Activated CD4-positive, alpha-beta T cell treated with anti-CD3 and anti-CD28 coated beads, Interleukin-2, amount 10 ng/mL, durations not matched to agents 7 days and 5 days (primary cell): ENCODE measurements around the gene N4BP2L1. TPM values are rescaled to one million over a fixed set of nuclear protein-coding genes. Genes with fewer than 3 reads are reported as not detected.

ENCODE experiments used
- CTCF ChIA-PET: fragments of 350-600 bp; sonication (Branson Sonifier 250); formaldehyde crosslinking; loops from one replicate; lab custom pipeline; 2021; ENCODE audit warnings: antibody characterized with exemption; lab: Charles Lee
- POLR2A ChIA-PET: fragments of 350-600 bp; sonication (Branson Sonifier 250); formaldehyde crosslinking; loops from one replicate; lab custom pipeline; 2021; ENCODE audit warnings: antibody characterized with exemption; lab: Charles Lee
- DNase-seq: peaks from one replicate; pipeline ENCODE4 v3.0.0-alpha.2; 2020
- H3K27ac Mint-ChIP-seq: one replicate; pipeline ENCODE4 v1.8.0; 2021; ENCODE audit warnings: mild to moderate bottlenecking, moderate library complexity, mixed read lengths
- H3K27me3 Mint-ChIP-seq: one replicate; pipeline ENCODE4 v1.8.0; 2021; ENCODE audit warnings: mixed read lengths
- H3K36me3 Mint-ChIP-seq: one replicate; pipeline ENCODE4 v1.8.0; 2021; ENCODE audit warnings: low read depth, mixed read lengths
- H3K4me1 Mint-ChIP-seq: one replicate; pipeline ENCODE4 v1.8.0; 2021; ENCODE audit warnings: mixed read lengths
- H3K4me3 Mint-ChIP-seq: one replicate; pipeline ENCODE4 v1.8.0; 2021; ENCODE audit warnings: mild to moderate bottlenecking, moderate library complexity, mixed read lengths
- H3K9me3 Mint-ChIP-seq: one replicate; pipeline ENCODE4 v1.8.0; 2021; ENCODE audit warnings: mixed read lengths
- total RNA-seq, 2 experiments: library from RNA; stranded (reverse); gene quantifications; one replicate each; pipeline ENCODE4 v1.2.3, GENCODE V29; 2021

Gene N4BP2L1
- 10 to 100 TPM; 30.4 to 32.0 TPM for total RNA-seq

- Mint-ChIP-seq H3K4me1 (peaks cover 44% of the 10 kb centered on the region), H3K27me3 (no peaks in the 10 kb centered on the region), H3K9me3 (peaks cover 2% of the 10 kb centered on the region), H3K4me3 (peak within 1 kb of the TSS; percentile 88), H3K27ac (peak within 1 kb of the TSS; percentile 98), H3K36me3 (peaks cover 37% of the 10 kb centered on the region)
- peak; percentile 82 for DNase-seq
- CTCF ChIA-PET = interaction anchor here (2.8 kb wide), 1 partner anchor 11 kb away, joined by 9 read pairs; no protein-coding TSS in a partner anchor
- POLR2A ChIA-PET = interaction anchor here (0.6 to 0.7 kb wide), 3 partner anchors 95 to 153 kb away, joined by 3 read pairs; no protein-coding TSS in a partner anchor
These were observed at the start of gene N4BP2L1 for GRCh38 chr13:32427852-32428580. Gene N4BP2L1 (minus strand): TSS chr13:32428130. CDS start chr13:32428082, 48 bp downstream.

DNA sequence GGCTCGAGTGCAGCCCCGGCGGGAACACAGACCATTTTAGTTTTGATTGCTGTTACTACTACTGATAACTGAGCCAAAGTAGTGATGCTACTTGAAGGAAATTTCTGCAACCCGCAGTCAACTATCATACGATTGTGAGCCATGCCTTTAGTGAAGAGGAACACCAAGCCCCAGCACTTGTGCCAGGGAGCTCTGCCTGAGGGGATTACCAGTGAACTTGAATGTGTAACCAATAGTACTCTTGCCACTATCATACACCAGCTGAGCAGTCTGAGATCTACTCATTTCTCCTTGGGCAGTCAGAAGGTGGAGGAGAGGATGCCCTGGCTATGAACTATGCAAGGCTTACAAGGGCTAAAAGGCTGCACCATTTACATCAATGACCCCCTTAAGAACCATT, 49.0 kb upstream of the N4BP2L1 start:
- H3K36me3 Mint-ChIP-seq = no peaks in the 10 kb centered on the region
- H3K27ac Mint-ChIP-seq = no peak overlapping the region
- H3K27me3 Mint-ChIP-seq = no peaks in the 10 kb centered on the region
- ChIA-PET CTCF (no interaction called here), POLR2A (no interaction called here)
- H3K4me1 Mint-ChIP-seq = peaks cover 8% of the 10 kb centered on the region
- H3K4me3 Mint-ChIP-seq = no peak overlapping the region
- no peaks in the 10 kb centered on the region for H3K9me3 Mint-ChIP-seq
- no peak for DNase-seq

DNA sequence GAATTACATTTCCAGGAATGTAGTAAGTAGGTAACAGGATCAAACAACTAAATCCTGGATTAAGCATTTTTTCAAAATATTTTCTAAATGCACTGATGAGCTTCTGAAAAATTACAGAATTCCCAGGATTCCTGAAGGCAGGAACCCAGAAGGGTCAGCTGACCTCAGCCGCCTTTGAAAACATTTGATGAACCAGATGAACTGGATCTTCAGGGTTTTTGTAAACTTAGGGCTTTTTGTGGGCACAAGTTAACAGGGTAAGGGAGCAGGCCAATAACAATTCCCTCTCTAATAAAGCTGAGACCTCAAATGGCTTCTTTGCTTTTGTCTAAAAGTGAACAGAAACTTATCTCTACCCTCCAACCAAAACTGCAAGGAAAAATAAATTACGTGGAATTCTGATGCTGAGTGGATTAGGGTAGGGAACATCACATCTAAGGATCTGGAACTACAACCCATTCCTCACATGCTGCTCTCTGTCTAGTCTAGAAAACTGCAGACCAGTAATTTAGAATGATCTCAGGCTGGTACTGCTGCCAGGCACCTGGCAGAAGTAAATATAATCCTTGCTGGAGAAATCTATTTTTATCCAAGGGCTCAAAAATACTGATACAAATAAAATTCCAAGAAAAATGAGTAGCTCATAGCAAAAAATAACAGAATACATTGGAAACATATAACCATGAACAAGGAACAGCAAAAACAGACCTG, 48.2 kb upstream of the N4BP2L1 start:
- CTCF ChIA-PET = interaction anchor here (0.5 kb wide), 1 partner anchor 76 kb away, joined by 4 read pairs; no protein-coding TSS in a partner anchor
- H3K27ac Mint-ChIP-seq = no peak overlapping the region
- peaks cover 14% of the 10 kb centered on the region for H3K4me1 Mint-ChIP-seq
- H3K36me3 Mint-ChIP-seq = no peaks in the 10 kb centered on the region
- DNase-seq = no peak
- no peaks in the 10 kb centered on the region for H3K9me3 Mint-ChIP-seq
- POLR2A ChIA-PET = no interaction called here
- H3K4me3 Mint-ChIP-seq = no peak overlapping the region
- no peaks in the 10 kb centered on the region for H3K27me3 Mint-ChIP-seq

DNA sequence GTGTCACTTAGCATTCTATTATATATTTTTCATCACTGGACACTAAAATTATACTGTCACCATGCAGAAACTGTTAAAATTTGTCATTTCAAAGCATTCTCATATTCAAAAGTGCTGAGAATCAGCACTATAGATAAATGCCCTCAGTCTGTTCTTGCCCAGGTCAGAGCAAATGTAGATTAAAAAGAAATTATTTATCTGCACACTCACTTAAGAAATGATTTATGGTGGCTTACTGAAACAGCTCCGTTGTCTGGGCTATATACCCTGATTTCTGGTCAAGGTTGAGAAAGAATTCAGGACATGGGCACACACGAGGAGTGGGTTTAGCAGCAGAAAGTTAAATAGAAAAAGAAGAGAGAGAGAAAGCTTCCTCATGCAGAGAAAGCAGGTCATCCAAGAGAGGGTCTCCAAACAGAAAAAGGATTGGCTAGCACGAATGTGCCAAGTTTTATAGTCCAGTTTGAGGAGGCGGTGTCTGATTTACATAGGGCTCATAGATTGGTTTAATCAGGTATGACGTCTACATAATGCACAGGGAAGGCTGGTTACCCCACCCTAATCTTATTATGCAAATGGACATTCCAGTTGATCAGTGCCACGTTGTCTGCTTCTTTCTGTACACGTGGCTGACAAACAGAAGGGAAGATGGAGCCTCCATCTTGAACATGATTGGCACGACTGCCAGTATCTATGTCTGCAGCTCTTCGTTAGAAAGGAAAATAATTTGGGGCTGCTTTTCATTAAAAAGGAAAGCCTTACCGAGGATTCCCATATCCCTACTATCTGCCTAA, 47.3 kb upstream of the N4BP2L1 start:
- POLR2A ChIA-PET = no interaction called here
- Mint-ChIP-seq H3K4me1 (peaks cover 15% of the 10 kb centered on the region), H3K27ac (no peak overlapping the region)

DNA sequence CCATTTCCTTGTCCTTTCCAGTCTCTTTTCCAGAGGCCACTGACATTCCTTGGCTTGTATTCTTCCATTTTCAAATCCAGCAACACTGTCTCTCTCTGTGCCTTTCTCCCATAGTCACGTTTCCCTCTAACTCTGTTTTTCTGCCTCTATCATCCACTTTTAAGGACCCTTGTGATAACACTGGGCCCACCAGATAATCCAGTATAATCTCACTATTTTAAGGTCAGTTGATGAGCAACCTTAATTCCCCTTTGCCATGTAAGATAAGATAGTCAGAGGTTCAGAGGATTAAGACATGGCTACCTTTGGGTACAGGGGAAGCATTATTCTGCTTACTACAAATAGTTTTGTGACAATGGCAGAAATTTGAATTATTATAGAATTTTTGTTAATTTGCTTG, 45.7 kb upstream of the N4BP2L1 start:
- POLR2A ChIA-PET = no interaction called here
- no peak for DNase-seq
- H3K36me3 Mint-ChIP-seq = no peaks in the 10 kb centered on the region
- peaks cover 15% of the 10 kb centered on the region for H3K4me1 Mint-ChIP-seq
- no peaks in the 10 kb centered on the region for H3K27me3 Mint-ChIP-seq
- no peak overlapping the region for H3K4me3 Mint-ChIP-seq
- CTCF ChIA-PET = no interaction called here
- H3K27ac Mint-ChIP-seq = no peak overlapping the region
- H3K9me3 Mint-ChIP-seq = no peaks in the 10 kb centered on the region

More for the DNA sequence above, 47.3 kb upstream of the N4BP2L1 start:
- CTCF ChIA-PET = interaction anchor here (0.6 to 1.3 kb wide), 2 partner anchors 24 to 108 kb away, joined by 3 to 4 read pairs; no protein-coding TSS in a partner anchor
- Mint-ChIP-seq H3K27me3 (no peaks in the 10 kb centered on the region), H3K9me3 (no peaks in the 10 kb centered on the region), H3K4me3 (no peak overlapping the region), H3K36me3 (no peaks in the 10 kb centered on the region)
- DNase-seq = no peak

DNA sequence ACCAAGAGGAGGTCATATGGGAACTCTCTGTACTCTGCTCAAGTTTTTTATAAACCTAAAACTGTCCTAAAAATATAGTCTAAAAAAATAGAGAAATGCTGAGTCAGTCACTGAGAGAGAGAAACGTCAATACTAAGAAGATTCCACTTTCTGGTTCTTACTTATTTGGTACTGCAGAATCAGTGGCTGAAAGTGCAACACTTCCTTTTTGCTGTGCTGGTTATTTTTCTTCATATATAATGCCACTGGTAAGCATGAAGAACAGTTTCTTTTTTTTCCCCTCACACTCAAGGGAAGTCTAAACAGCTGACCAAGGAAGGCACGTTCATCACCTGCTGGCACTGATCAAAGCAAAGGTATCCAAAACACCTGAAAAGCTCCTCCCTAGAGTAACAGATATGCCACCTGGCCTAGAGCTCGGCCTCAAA, 44.3 kb upstream of the N4BP2L1 start:
- no peaks in the 10 kb centered on the region for H3K9me3 Mint-ChIP-seq
- POLR2A ChIA-PET = no interaction called here
- CTCF ChIA-PET = interaction anchor here (0.6 kb wide), 1 partner anchor 25 kb away, joined by 3 read pairs; no protein-coding TSS in a partner anchor
- no peak overlapping the region for H3K4me3 Mint-ChIP-seq
- DNase-seq = no peak
- H3K4me1 Mint-ChIP-seq = peaks cover 15% of the 10 kb centered on the region
- peak overlapping the region; percentile 23 for H3K27ac Mint-ChIP-seq
- H3K27me3 Mint-ChIP-seq = no peaks in the 10 kb centered on the region
- H3K36me3 Mint-ChIP-seq = no peaks in the 10 kb centered on the region

DNA sequence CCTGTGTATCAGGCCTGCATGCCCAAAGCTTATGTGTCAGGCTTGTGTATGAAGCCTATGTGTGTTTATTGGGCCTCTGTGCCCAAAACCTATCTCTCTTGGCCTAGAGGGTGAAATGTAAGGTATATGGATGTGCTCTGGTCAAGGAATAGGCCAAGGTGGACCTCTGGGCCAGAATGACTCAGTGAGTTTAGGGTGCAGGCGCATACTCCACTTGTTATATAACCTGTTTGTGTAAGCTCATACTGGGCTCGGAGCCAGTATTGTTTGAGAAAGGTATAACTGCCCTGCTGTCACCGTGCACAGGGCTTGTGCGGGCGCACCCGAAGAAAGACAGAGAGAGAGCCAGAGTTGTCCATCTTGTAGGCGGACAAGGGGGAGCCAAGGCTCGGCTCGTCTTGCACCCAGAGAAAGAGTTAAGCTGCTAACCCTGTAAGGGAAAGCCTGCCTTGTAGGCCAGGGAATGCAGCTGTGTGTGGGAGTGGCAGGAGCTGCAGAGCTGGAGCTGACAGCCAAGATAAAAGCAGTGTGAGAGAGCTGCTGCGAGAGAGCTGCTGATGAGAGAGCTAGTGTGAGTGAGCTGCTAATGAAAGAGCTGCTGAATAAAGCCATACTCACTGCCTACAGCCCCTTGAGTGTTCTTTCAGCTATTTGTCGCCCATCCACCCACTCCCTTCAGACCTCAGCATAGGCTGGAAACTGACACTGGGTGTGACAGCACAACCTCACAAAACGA, 43.4 kb upstream of the N4BP2L1 start:
- peak overlapping the region; percentile 41 for H3K27ac Mint-ChIP-seq
- peaks cover 15% of the 10 kb centered on the region for H3K4me1 Mint-ChIP-seq
- H3K36me3 Mint-ChIP-seq = no peaks in the 10 kb centered on the region
- ChIA-PET POLR2A (no interaction called here), CTCF (interaction anchor here (0.8 to 1.5 kb wide), 3 partner anchors 18 to 115 kb away, joined by 3 to 5 read pairs (median 4); partner anchors contain the start of gene PDS5B)
- H3K9me3 Mint-ChIP-seq = no peaks in the 10 kb centered on the region
- no peak overlapping the region for H3K4me3 Mint-ChIP-seq
- no peaks in the 10 kb centered on the region for H3K27me3 Mint-ChIP-seq
- DNase-seq = no peak

DNA sequence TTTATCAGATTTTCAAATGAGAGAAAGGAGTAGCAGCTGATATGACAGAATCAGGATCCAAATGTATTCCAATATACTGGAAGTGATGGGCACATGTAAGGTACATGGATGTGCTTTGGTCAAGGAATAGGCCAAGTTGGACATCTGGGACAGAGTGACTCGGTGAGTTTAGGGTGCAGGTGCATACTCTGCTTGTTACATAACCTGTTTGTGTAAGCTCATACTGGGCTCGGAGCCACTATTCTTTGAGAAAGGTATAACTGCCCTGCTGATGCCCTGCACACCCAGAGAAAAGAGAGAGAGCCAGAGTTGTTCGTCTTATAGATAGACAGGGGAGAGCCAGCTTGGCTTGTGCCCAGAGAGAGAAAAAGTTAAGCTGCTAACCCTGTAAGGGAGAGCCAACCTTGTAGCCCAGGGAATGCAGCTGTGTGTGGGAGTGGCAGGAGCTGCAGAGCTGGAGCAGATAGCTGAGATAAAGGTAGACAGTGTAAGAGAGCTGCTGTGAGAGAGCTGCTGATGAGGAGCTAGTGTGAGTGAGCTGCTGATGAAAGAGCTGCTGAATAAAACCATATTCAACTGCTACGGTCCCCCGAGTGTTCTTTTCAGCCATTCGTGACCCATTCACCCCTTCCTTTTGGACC, 40.7 kb upstream of the N4BP2L1 start:
- no peak for DNase-seq
- Mint-ChIP-seq H3K9me3 (no peaks in the 10 kb centered on the region), H3K4me3 (no peak overlapping the region), H3K36me3 (peaks cover 2% of the 10 kb centered on the region), H3K27me3 (no peaks in the 10 kb centered on the region), H3K27ac (no peak overlapping the region), H3K4me1 (peaks cover 15% of the 10 kb centered on the region)
- POLR2A ChIA-PET = interaction anchor here (0.5 kb wide), 1 partner anchor 121 kb away, joined by 7 read pairs; no protein-coding TSS in a partner anchor
- CTCF ChIA-PET = interaction anchor here (1.6 kb wide), 1 partner anchor 20 kb away, joined by 4 read pairs; no protein-coding TSS in a partner anchor

- Mint-ChIP-seq H3K4me1 (peaks cover 4% of the 10 kb centered on the region), H3K9me3 (peaks cover 36% of the 10 kb centered on the region), H3K36me3 (peaks cover 32% of the 10 kb centered on the region), H3K27me3 (no peaks in the 10 kb centered on the region), H3K27ac (no peak overlapping the region), H3K4me3 (no peak overlapping the region)
- ChIA-PET CTCF (no interaction called here), POLR2A (no interaction called here)
- DNase-seq = no peak
These were observed 28.7 kb upstream of the N4BP2L1 start for GRCh38 chr13:32456591-32456990.

DNA sequence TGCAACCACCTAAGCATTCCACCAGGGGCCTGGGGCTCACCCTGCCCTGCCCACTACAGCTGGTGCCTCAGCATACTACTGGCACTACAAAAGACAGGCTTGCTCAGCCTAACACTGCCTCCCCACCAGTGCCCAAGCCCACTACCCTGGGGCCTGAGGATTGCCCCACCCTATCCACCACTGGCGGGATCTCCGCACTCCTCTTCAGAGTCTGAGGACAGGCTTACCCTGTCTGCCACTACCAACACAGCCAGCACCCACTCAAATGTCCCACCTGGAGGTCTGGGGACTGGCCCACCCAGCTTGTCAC, 27.6 kb upstream of the N4BP2L1 start:
- peaks cover 32% of the 10 kb centered on the region for H3K9me3 Mint-ChIP-seq

GRCh38 chr13:32454886-32455593, 27.1 kb upstream of the N4BP2L1 start:
- H3K4me3 Mint-ChIP-seq = no peak overlapping the region
- no peaks in the 10 kb centered on the region for H3K27me3 Mint-ChIP-seq
- DNase-seq = no peak
- no peak overlapping the region for H3K27ac Mint-ChIP-seq
- CTCF ChIA-PET = interaction anchor here (0.8 kb wide), 1 partner anchor 140 kb away, joined by 3 read pairs; the partner anchor contains the start of genes BRCA2 and ZAR1L
- H3K36me3 Mint-ChIP-seq = peaks cover 30% of the 10 kb centered on the region
- H3K4me1 Mint-ChIP-seq = peaks cover 4% of the 10 kb centered on the region
- peaks cover 30% of the 10 kb centered on the region for H3K9me3 Mint-ChIP-seq
- POLR2A ChIA-PET = no interaction called here

More for the DNA sequence above, 27.6 kb upstream of the N4BP2L1 start:
- peak overlapping the region; percentile 37 for H3K27ac Mint-ChIP-seq
- peaks cover 4% of the 10 kb centered on the region for H3K4me1 Mint-ChIP-seq
- H3K27me3 Mint-ChIP-seq = no peaks in the 10 kb centered on the region
- H3K4me3 Mint-ChIP-seq = no peak overlapping the region
- no peak for DNase-seq
- ChIA-PET POLR2A (no interaction called here), CTCF (no interaction called here)
- peaks cover 31% of the 10 kb centered on the region for H3K36me3 Mint-ChIP-seq
